Neural progenitor cell (in vitro differentiated cells): ENCODE measurements around the gene BICDL2.
"Not testable (repeated sequence)": the region's sequence is repeated elsewhere in the genome, so short reads cannot be mapped to it uniquely, and the experiment has no call there.

Experiments
- CTCF ChIP-seq: fragments of 200-600 bp; sonication (generic); IDR thresholded peaks from 2 replicates; pipeline ENCODE4 v1.5.1; 2017; ENCODE audit warnings: antibody characterized with exemption, mild to moderate bottlenecking
- EZH2phosphoT487 ChIP-seq: fragments of 200-600 bp; sonication (generic); IDR thresholded peaks from 2 replicates; pipeline ENCODE4 v1.6.1; 2017; ENCODE audit warnings: antibody characterized with exemption

- TF ChIP-seq CTCF, EZH2phosphoT487: not testable (repeated sequence)
Measured at GRCh38 chr16:3072576-3073263, 36.0 kb upstream of the BICDL2 start.
